GM23338 (cell line): Measurements from ENCODE around the gene PIGR. TPM values are rescaled to one million over a fixed set of nuclear protein-coding genes. Genes with fewer than 3 reads are reported as not detected.

ENCODE experiments used
- ATAC-seq: fragments of 200-7000 bp; cut with Tn5 transposase; 3 replicates; pipeline ENCODE4 v1.9.1; 2020
- DNase-seq: peaks from one replicate; pipeline ENCODE4 v3.0.0-alpha.2; 2015; ENCODE audit warnings: low spot score
- H2AFZ ChIP-seq: fragments of 200-600 bp; sonication (generic); 2 replicates; pipeline ENCODE4 v1.8.0; 2016; ENCODE audit warnings: antibody characterized with exemption, mild to moderate bottlenecking, moderate library complexity
- H3F3A ChIP-seq: fragments of 200-600 bp; sonication (generic); replicated peaks from 2 replicates; pipeline ENCODE4 v1.8.0; 2017; ENCODE audit warnings: antibody characterized with exemption, mixed run types, low read depth
- H3K27ac ChIP-seq: fragments of 200-600 bp; sonication (generic); 2 replicates; pipeline ENCODE4 v1.6.1; 2016; ENCODE audit warnings: low read depth
- H3K27me3 ChIP-seq: fragments of 200-600 bp; sonication (generic); 2 replicates; pipeline ENCODE4 v1.8.0; 2016; ENCODE audit warnings: mild to moderate bottlenecking, mixed run types, moderate library complexity; ENCODE audit not compliant: insufficient read depth
- H3K36me3 ChIP-seq: fragments of 200-600 bp; sonication (generic); 2 replicates; pipeline ENCODE4 v1.8.0; 2016; ENCODE audit warnings: mild to moderate bottlenecking; ENCODE audit not compliant: insufficient read depth
- H3K4me1 ChIP-seq: fragments of 200-600 bp; sonication (generic); 2 replicates; pipeline ENCODE4 v1.8.0; 2016; ENCODE audit warnings: mild to moderate bottlenecking, moderate library complexity; ENCODE audit not compliant: insufficient read depth
- H3K4me2 ChIP-seq: fragments of 200-600 bp; sonication (generic); 2 replicates; pipeline ENCODE4 v1.7.1; 2017; ENCODE audit warnings: mixed run types
- H3K4me3 ChIP-seq: fragments of 200-600 bp; sonication (generic); 2 replicates; pipeline ENCODE4 v1.6.1; 2016; ENCODE audit warnings: mixed run types
- H3K79me2 ChIP-seq: fragments of 200-600 bp; sonication (generic); replicated peaks from 2 replicates; pipeline ENCODE4 v1.8.0; 2017; ENCODE audit warnings: mild to moderate bottlenecking; ENCODE audit not compliant: insufficient read depth
- H3K9me2 ChIP-seq: fragments of 200-600 bp; sonication (generic); 2 replicates; pipeline ENCODE4 v1.8.0; 2017; ENCODE audit not compliant: insufficient read depth
- H4K20me1 ChIP-seq: fragments of 200-600 bp; sonication (generic); replicated peaks from 2 replicates; pipeline ENCODE4 v1.8.0; 2017; ENCODE audit warnings: mild to moderate bottlenecking; ENCODE audit not compliant: insufficient read depth
- H3K27ac Mint-ChIP-seq: 2 replicates; pipeline ENCODE4 v1.8.0; 2020; ENCODE audit warnings: inconsistent platforms, mild to moderate bottlenecking, moderate library complexity, mixed read lengths
- H3K27me3 Mint-ChIP-seq: 3 replicates; pipeline ENCODE4 v1.8.0; 2022; ENCODE audit warnings: low read depth, mild to moderate bottlenecking, moderate library complexity, mixed read lengths, inconsistent platforms; ENCODE audit not compliant: insufficient read depth, poor library complexity
- H3K36me3 Mint-ChIP-seq: 3 replicates; pipeline ENCODE4 v1.8.0; 2021; ENCODE audit warnings: low read depth, mild to moderate bottlenecking, inconsistent platforms, moderate library complexity, mixed read lengths
- H3K4me1 Mint-ChIP-seq: 3 replicates; pipeline ENCODE4 v1.8.0; 2020; ENCODE audit warnings: mild to moderate bottlenecking, inconsistent platforms, mixed read lengths
- H3K4me3 Mint-ChIP-seq: 3 replicates; pipeline ENCODE4 v1.8.0; 2021; ENCODE audit warnings: moderate library complexity, mild to moderate bottlenecking, inconsistent platforms, mixed read lengths
- H3K9me3 Mint-ChIP-seq: 3 replicates; pipeline ENCODE4 v1.8.0; 2020; ENCODE audit warnings: moderate library complexity, mild to moderate bottlenecking, inconsistent platforms, mixed read lengths
- CREB1 ChIP-seq: fragments of 250-450 bp; sonication (Bioruptor Pico); IDR thresholded peaks from 2 replicates; pipeline ENCODE4 v1.5.0; 2020; ENCODE audit warnings: low read depth, mild to moderate bottlenecking, moderate library complexity
- ETS1 ChIP-seq: IDR thresholded peaks from 2 replicates; pipeline ENCODE4 v1.6.1; 2016; ENCODE audit warnings: antibody characterized with exemption
- EZH2phosphoT487 ChIP-seq: fragments of 200-600 bp; sonication (generic); IDR thresholded peaks from one replicate; pipeline ENCODE4 v1.8.1; 2018; ENCODE audit warnings: antibody characterized with exemption; ENCODE audit not compliant: unreplicated experiment
- NANOG ChIP-seq: IDR thresholded peaks from 2 replicates; pipeline ENCODE4 v1.6.1; 2016; ENCODE audit warnings: antibody characterized with exemption, borderline replicate concordance
- REST ChIP-seq: IDR thresholded peaks from one replicate; pipeline ENCODE4 v1.6.1; 2018; ENCODE audit warnings: antibody characterized with exemption; ENCODE audit not compliant: unreplicated experiment
- ZNF114 ChIP-seq: fragments of 250-450 bp; sonication (Bioruptor Pico); IDR thresholded peaks from 2 replicates; pipeline ENCODE4 v1.5.0; 2020; ENCODE audit warnings: mild to moderate bottlenecking, moderate library complexity
- ZNF462 ChIP-seq: fragments of 250-450 bp; sonication (Bioruptor Pico); IDR thresholded peaks from 2 replicates; pipeline ENCODE4 v1.5.0; 2020; ENCODE audit warnings: mild to moderate bottlenecking, moderate library complexity
- polyA plus RNA-seq: library from polyadenylated mRNA; unstranded; fragments of >200 nt; fragmentation: Nextera tagmentation; extraction: Ambion mirVana; gene quantifications from 2 replicates; pipeline ENCODE4 v1.2.1, GENCODE V29; 2016
- total RNA-seq: library from RNA; depleted of rRNA; stranded (reverse); fragments of >200 nt; shearing (Covaris generic); gene quantifications from 2 replicates; pipeline ENCODE4 v1.2.3, GENCODE V29; 2014

The PIGR gene
- total and polyA plus RNA-seq, 2 experiments from 2014 or later = not detected

GRCh38 chr1:206972728-206973127, 26.5 kb upstream of the PIGR start (continued):
- TF ChIP-seq ETS1 = no peak
- no peak for TF ChIP-seq NANOG

- no peaks in the 10 kb centered on the region; the same call in 2 of the 3 replicates for H3K4me1 Mint-ChIP-seq
- no peaks in the 10 kb centered on the region for H3K4me1 ChIP-seq
- TF ChIP-seq EZH2phosphoT487 = no peak
- TF ChIP-seq REST = no peak
- no peak for TF ChIP-seq ZNF114 (CRISPR knock-in tag)
- TF ChIP-seq CREB1 (CRISPR knock-in tag) = no peak
- no peak for TF ChIP-seq ZNF462 (CRISPR knock-in tag)
- H3F3A ChIP-seq = no peaks in the 10 kb centered on the region
- no peaks in the 10 kb centered on the region for H3K36me3 ChIP-seq
- no peak overlapping the region for H3K4me3 ChIP-seq
- H3K4me2 ChIP-seq = no peak overlapping the region
- H4K20me1 ChIP-seq = no peaks in the 10 kb centered on the region
- no peaks in the 10 kb centered on the region for H3K27me3 ChIP-seq
- no peaks in the 10 kb centered on the region for H3K9me3 Mint-ChIP-seq
- no peaks in the 10 kb centered on the region for H3K27me3 Mint-ChIP-seq
- H3K9me2 ChIP-seq = 0 out of 2 replicates have a peak, but pooled peaks cover 4% of the 10 kb centered on the region
- no peak overlapping the region for H3K27ac Mint-ChIP-seq
- no peak overlapping the region for H3K4me3 Mint-ChIP-seq
- no peak overlapping the region for H3K27ac ChIP-seq
- H3K79me2 ChIP-seq = no peaks in the 10 kb centered on the region
- H2AFZ ChIP-seq = no peak overlapping the region
- H3K36me3 Mint-ChIP-seq = no peaks in the 10 kb centered on the region
- DNase-seq (no peak), ATAC-seq (no peak)
These were observed 24.9 kb upstream of the PIGR start for GRCh38 chr1:206971029-206971655.
